Cerebellar cortex (tissue), 1 donor: Measurements from ENCODE around the gene CNTN5.
"Not testable (repeated sequence)": the region's sequence is repeated elsewhere in the genome, so short reads cannot be mapped to it uniquely, and the experiment has no call there.

Experiments used
- DNase-seq: peaks from one replicate; pipeline ENCODE4 v3.0.0-alpha.2; 2015; ENCODE audit warnings: low spot score

CNTN5 gene

GRCh38 chr11:99277281-99277680 lies 256.5 kb downstream of the CNTN5 start:
- no peak for DNase-seq

- no peak for DNase-seq
Measured at GRCh38 chr11:99279266-99279665, 258.5 kb downstream of the CNTN5 start.

GRCh38 chr11:99281331-99281730 lies 260.6 kb downstream of the CNTN5 start:
- DNase-seq, result no peak

- DNase-seq, result not testable (repeated sequence)
Measured at GRCh38 chr11:99297925-99298324, 277.2 kb downstream of the CNTN5 start.

GRCh38 chr11:99307510-99308088 lies 286.9 kb downstream of the CNTN5 start:
- DNase-seq, result no peak

- DNase-seq, result no peak
Measured at GRCh38 chr11:99311870-99312269, 291.1 kb downstream of the CNTN5 start.

GRCh38 chr11:99316776-99317520 lies 296.2 kb downstream of the CNTN5 start:
- DNase-seq, result no peak

GRCh38 chr11:99320769-99321290 lies 300.1 kb downstream of the CNTN5 start:
- DNase-seq, result no peak

- no peak for DNase-seq
Measured at GRCh38 chr11:99325847-99326246, 305.1 kb downstream of the CNTN5 start.

GRCh38 chr11:99327066-99327465 lies 306.3 kb downstream of the CNTN5 start:
- DNase-seq, result no peak

GRCh38 chr11:99327527-99327926 lies 306.8 kb downstream of the CNTN5 start:
- no peak for DNase-seq

GRCh38 chr11:99333621-99334020 lies 312.9 kb downstream of the CNTN5 start:
- no peak for DNase-seq

GRCh38 chr11:99343117-99343516 lies 322.4 kb downstream of the CNTN5 start:
- no peak for DNase-seq

- DNase-seq, result no peak
Measured at GRCh38 chr11:99349151-99349673, 328.5 kb downstream of the CNTN5 start.

- DNase-seq, result peak; percentile 7
Measured at GRCh38 chr11:99351624-99352023, 330.9 kb downstream of the CNTN5 start.

GRCh38 chr11:99352642-99353041 lies 331.9 kb downstream of the CNTN5 start:
- DNase-seq, result no peak

- DNase-seq, result no peak
Measured at GRCh38 chr11:99366546-99366945, 345.8 kb downstream of the CNTN5 start.

GRCh38 chr11:99368583-99368982 lies 347.8 kb downstream of the CNTN5 start:
- no peak for DNase-seq

- DNase-seq, result no peak
Measured at GRCh38 chr11:99370549-99371216, 349.9 kb downstream of the CNTN5 start.

GRCh38 chr11:99371257-99371656 lies 350.5 kb downstream of the CNTN5 start:
- no peak for DNase-seq

- DNase-seq, result no peak
Measured at GRCh38 chr11:99376463-99376862, 355.7 kb downstream of the CNTN5 start.

- no peak for DNase-seq
Measured at GRCh38 chr11:99383648-99384245, 363.0 kb downstream of the CNTN5 start.
